Stimulated activated CD4-positive, alpha-beta T cell treated with anti-CD3 and anti-CD28 coated beads, TNF-alpha, amount 100 ng/mL, for 4 hours (primary cell): ENCODE measurements around the gene KCNJ8.
"Not testable (repeated sequence)": the region's sequence is repeated elsewhere in the genome, so short reads cannot be mapped to it uniquely, and the experiment has no call there.

Source experiments
- DNase-seq, 3 experiments: peaks; one replicate each; pipeline ENCODE4 v3.0.0-alpha.2; 2020; ENCODE audit warnings: low read depth in 3 of 3

The KCNJ8 gene

GRCh38 chr12:21786041-21786531, 11.6 kb upstream of the KCNJ8 start:
- no peak for DNase-seq

- DNase-seq = not testable (repeated sequence)
Measured at GRCh38 chr12:21782723-21783122, 8.2 kb upstream of the KCNJ8 start.

- DNase-seq = no peak
Measured at GRCh38 chr12:21780786-21781185, 6.3 kb upstream of the KCNJ8 start.

- no peak for DNase-seq
Measured at GRCh38 chr12:21776175-21776574, 1.7 kb upstream of the KCNJ8 start.

- no peak for DNase-seq
Measured at GRCh38 chr12:21775133-21775820, 771 bp upstream of the KCNJ8 start.

GRCh38 chr12:21773806-21774205, 700 bp downstream of the KCNJ8 start:
- DNase-seq = no peak

- no peak for DNase-seq
Measured at GRCh38 chr12:21773263-21773741, 1.2 kb downstream of the KCNJ8 start.

- no peak for DNase-seq
Measured at GRCh38 chr12:21771311-21771710, 3.2 kb downstream of the KCNJ8 start.

GRCh38 chr12:21769307-21769706, 5.2 kb downstream of the KCNJ8 start:
- DNase-seq = no peak

GRCh38 chr12:21766403-21766802, 8.1 kb downstream of the KCNJ8 start:
- no peak for DNase-seq

- DNase-seq = no peak
Measured at GRCh38 chr12:21764950-21765349, 9.6 kb downstream of the KCNJ8 start.

GRCh38 chr12:21764065-21764464, 10.4 kb downstream of the KCNJ8 start:
- no peak for DNase-seq

GRCh38 chr12:21763531-21763930, 11.0 kb downstream of the KCNJ8 start:
- DNase-seq = no peak

GRCh38 chr12:21759737-21760136, 14.8 kb downstream of the KCNJ8 start:
- DNase-seq = no peak

GRCh38 chr12:21757735-21758134, 16.8 kb downstream of the KCNJ8 start:
- no peak for DNase-seq

- DNase-seq = no peak
Measured at GRCh38 chr12:21756699-21757098, 17.8 kb downstream of the KCNJ8 start.

- DNase-seq = no peak
Measured at GRCh38 chr12:21751517-21751916, 23.0 kb downstream of the KCNJ8 start.

GRCh38 chr12:21745258-21745657, 29.2 kb downstream of the KCNJ8 start:
- no peak for DNase-seq

GRCh38 chr12:21731144-21731543, 43.4 kb downstream of the KCNJ8 start:
- DNase-seq = no peak

- no peak for DNase-seq
Measured at GRCh38 chr12:21725731-21726130, 48.8 kb downstream of the KCNJ8 start.

GRCh38 chr12:21718944-21719650, 55.4 kb downstream of the KCNJ8 start:
- no peak for DNase-seq

GRCh38 chr12:21718403-21718802, 56.1 kb downstream of the KCNJ8 start:
- no peak for DNase-seq

GRCh38 chr12:21717767-21718166, 56.7 kb downstream of the KCNJ8 start:
- DNase-seq = no peak
